GM12864 (cell line): ENCODE measurements around the gene SHISA6.

Experiments
- DNase-seq: peaks from one replicate; pipeline ENCODE4 v3.0.0-alpha.2; 2011; ENCODE audit warnings: low read depth
- H3K4me3 ChIP-seq: 2 replicates; pipeline ENCODE4 v1.5.1; 2011; ENCODE audit warnings: mild to moderate bottlenecking, low read depth, low read length, control low read depth
- TF ChIP-seq, protein P1 (sequence below): IDR thresholded peaks from 2 replicates; pipeline ENCODE4 v1.5.1; 2011; ENCODE audit warnings: low read depth, mild to moderate bottlenecking, moderate library complexity, low read length, control low read depth, inconsistent platforms; ENCODE audit errors: missing control alignments

SHISA6 gene

GRCh38 chr17:11454096-11454495 lies 213.1 kb downstream of the SHISA6 start:
- no peak for DNase-seq
- no peak overlapping the region for H3K4me3 ChIP-seq
- TF ChIP-seq, protein P1, sequence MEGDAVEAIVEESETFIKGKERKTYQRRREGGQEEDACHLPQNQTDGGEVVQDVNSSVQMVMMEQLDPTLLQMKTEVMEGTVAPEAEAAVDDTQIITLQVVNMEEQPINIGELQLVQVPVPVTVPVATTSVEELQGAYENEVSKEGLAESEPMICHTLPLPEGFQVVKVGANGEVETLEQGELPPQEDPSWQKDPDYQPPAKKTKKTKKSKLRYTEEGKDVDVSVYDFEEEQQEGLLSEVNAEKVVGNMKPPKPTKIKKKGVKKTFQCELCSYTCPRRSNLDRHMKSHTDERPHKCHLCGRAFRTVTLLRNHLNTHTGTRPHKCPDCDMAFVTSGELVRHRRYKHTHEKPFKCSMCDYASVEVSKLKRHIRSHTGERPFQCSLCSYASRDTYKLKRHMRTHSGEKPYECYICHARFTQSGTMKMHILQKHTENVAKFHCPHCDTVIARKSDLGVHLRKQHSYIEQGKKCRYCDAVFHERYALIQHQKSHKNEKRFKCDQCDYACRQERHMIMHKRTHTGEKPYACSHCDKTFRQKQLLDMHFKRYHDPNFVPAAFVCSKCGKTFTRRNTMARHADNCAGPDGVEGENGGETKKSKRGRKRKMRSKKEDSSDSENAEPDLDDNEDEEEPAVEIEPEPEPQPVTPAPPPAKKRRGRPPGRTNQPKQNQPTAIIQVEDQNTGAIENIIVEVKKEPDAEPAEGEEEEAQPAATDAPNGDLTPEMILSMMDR = no peak

GRCh38 chr17:11458279-11458678 lies 217.3 kb downstream of the SHISA6 start:
- TF ChIP-seq, protein P1 = no peak
- DNase-seq = no peak
- no peak overlapping the region for H3K4me3 ChIP-seq

GRCh38 chr17:11459861-11460331 lies 218.9 kb downstream of the SHISA6 start:
- no peak overlapping the region for H3K4me3 ChIP-seq
- no peak for DNase-seq
- TF ChIP-seq, protein P1 = no peak

DNA sequence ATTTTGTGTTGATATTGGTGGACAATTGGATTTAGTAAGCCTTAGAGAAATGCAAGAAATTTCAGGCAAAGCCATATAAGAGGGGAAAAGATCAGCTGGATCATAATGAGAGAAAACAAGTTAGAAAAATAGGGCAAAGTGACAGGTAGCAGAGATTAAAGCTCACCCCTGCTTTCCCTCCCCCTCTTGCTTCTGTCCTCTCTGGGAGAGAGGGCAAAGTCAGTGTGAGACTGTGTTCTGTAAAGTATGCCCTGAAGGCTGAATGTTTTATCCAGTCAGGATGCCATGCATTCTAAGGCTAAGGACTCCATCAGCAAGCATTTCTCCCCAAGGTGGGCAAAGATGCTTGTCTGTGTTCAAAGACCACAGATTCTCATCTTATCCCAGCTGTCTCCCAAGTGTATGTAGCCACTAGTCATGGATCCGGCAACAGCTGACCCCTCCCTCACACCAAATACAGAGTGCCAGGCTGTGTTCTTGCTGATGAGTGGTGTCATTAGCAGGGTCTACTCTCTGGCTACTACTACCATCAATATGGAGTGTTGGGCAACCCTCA lies 221.1 kb downstream of the SHISA6 start:
- DNase-seq = no peak
- no peak overlapping the region for H3K4me3 ChIP-seq
- TF ChIP-seq, protein P1 = no peak

DNA sequence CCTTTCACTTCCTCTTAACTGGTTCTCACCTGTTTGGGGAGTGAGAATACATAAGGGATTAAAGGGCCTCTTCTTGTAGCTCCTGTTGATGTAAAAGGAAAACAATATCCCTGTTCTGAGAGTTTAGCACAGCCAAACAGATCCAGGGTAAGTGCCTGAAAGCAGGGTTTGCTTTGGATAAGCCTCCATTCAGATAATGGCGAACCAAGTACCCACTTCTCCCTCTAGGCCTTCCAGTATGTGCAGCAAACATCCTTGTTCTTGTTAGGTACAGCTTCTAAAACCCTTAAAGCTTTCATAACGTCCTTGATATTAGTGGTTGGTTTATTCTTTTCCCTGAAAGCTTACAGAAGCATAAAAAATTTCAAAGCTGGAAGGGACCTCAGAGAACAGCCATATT lies 226.6 kb downstream of the SHISA6 start:
- no peak for DNase-seq
- no peak overlapping the region for H3K4me3 ChIP-seq
- TF ChIP-seq, protein P1 = no peak

GRCh38 chr17:11485336-11486100 lies 244.5 kb downstream of the SHISA6 start:
- DNase-seq = no peak
- H3K4me3 ChIP-seq = no peak overlapping the region
- TF ChIP-seq, protein P1 = no peak
